HepG2 (cell line): ENCODE measurements around the gene TMEM63B. TPM values are rescaled to one million over a fixed set of nuclear protein-coding genes. Genes with fewer than 3 reads are reported as not detected.

ENCODE experiments used
- CC2D1A ChIP-seq: sonication (generic); formaldehyde crosslinking; IDR thresholded peaks from 2 replicates; pipeline ENCODE4 v1.8.1; 2023; ENCODE audit warnings: mild to moderate bottlenecking, missing genetic modification reagents
- CREBL2 ChIP-seq: sonication (generic); formaldehyde crosslinking; IDR thresholded peaks from 2 replicates; pipeline ENCODE4 v1.8.1; 2023; ENCODE audit warnings: missing genetic modification reagents, mild to moderate bottlenecking, borderline replicate concordance
- GZF1 ChIP-seq: sonication (generic); formaldehyde crosslinking; IDR thresholded peaks from 2 replicates; pipeline ENCODE4 v1.5.1; 2020; ENCODE audit warnings: mild to moderate bottlenecking, missing genetic modification reagents
- HMGA1 ChIP-seq: sonication (generic); formaldehyde crosslinking; conservative IDR thresholded peaks from 2 replicates; pipeline ENCODE4 v1.4.0; 2020; ENCODE audit warnings: missing genetic modification reagents
- NFIB ChIP-seq: sonication (generic); formaldehyde crosslinking; IDR thresholded peaks from 2 replicates; pipeline ENCODE4 v1.9.0; 2021; ENCODE audit warnings: missing genetic modification reagents, mild to moderate bottlenecking, borderline replicate concordance
- RFXANK ChIP-seq: IDR thresholded peaks from 2 replicates; pipeline ENCODE4 v1.6.1; 2016
- SOX6 ChIP-seq, 2 experiments: fragments of 450-650 bp in 1 of 2; sonication (generic) in 1 of 2; formaldehyde crosslinking in 1 of 2; IDR thresholded peaks; 2 replicates each; pipeline versions ENCODE4 v1.4.0 to v1.6.1; 2017 to 2020; ENCODE audit warnings: antibody characterized with exemption in 1 of 2, mild to moderate bottlenecking in 1 of 2, missing genetic modification reagents in 1 of 2
- SP2 ChIP-seq: sonication (generic); formaldehyde crosslinking; IDR thresholded peaks from 2 replicates; pipeline ENCODE4 v1.5.1; 2020; ENCODE audit warnings: mild to moderate bottlenecking, missing genetic modification reagents
- THAP9 ChIP-seq: sonication (generic); formaldehyde crosslinking; IDR thresholded peaks from 2 replicates; pipeline ENCODE4; 2020; ENCODE audit warnings: missing genetic modification reagents, mild to moderate bottlenecking, borderline replicate concordance
- ZFP91 ChIP-seq: sonication (generic); formaldehyde crosslinking; IDR thresholded peaks from 2 replicates; pipeline ENCODE4 v1.9.0; 2022; ENCODE audit warnings: missing genetic modification reagents, mild to moderate bottlenecking, borderline replicate concordance
- ZNF12 ChIP-seq: sonication (generic); formaldehyde crosslinking; IDR thresholded peaks from 2 replicates; pipeline ENCODE4 v1.5.0; 2020; ENCODE audit warnings: missing genetic modification reagents
- ZNF253 ChIP-seq: sonication (generic); formaldehyde crosslinking; IDR thresholded peaks from 2 replicates; pipeline ENCODE4 v1.8.0; 2022; ENCODE audit warnings: mild to moderate bottlenecking, missing genetic modification reagents, borderline replicate concordance
- ZNF546 ChIP-seq: sonication (generic); formaldehyde crosslinking; conservative IDR thresholded peaks from 2 replicates; pipeline ENCODE4 v1.8.1; 2023; ENCODE audit warnings: mild to moderate bottlenecking, missing genetic modification reagents
- ZNF782 ChIP-seq: sonication (generic); formaldehyde crosslinking; IDR thresholded peaks from 2 replicates; pipeline ENCODE4 v1.4.0; 2020; ENCODE audit warnings: missing genetic modification reagents, mild to moderate bottlenecking, borderline replicate concordance
- polyA plus RNA-seq, 8 experiments: library from polyadenylated mRNA; depleted of rRNA in 3 of 8; stranded (reverse) in 7 of 8; unstranded in 1 of 8; fragments of >200 nt; fragmentation: Illumina TruSeq in 4 of 8; extraction: Trizol in 4 of 8; gene quantifications; 2 replicates each; pipeline versions ENCODE4 v1.2.1 to v1.2.3, GENCODE V29; 2011 to 2016; ENCODE audit warnings: low read depth in 4 of 8, missing spikeins in 1 of 8, mixed read lengths in 1 of 8; ENCODE audit not compliant: insufficient read depth in 1 of 8
- total RNA-seq, 5 experiments: library from RNA; depleted of rRNA; stranded (reverse); fragments of >200 nt; fragmentation: Illumina TruSeq; extraction: Trizol; gene quantifications; 2 replicates each; pipeline ENCODE4 v1.2.3, GENCODE V29; 2016; ENCODE audit warnings: low read depth in 1 of 5
- TF ChIP-seq, protein P1 (sequence below): sonication (generic); formaldehyde crosslinking; conservative IDR thresholded peaks from 2 replicates; pipeline ENCODE4 v1.5.0; 2020; ENCODE audit warnings: missing genetic modification reagents
- TF ChIP-seq, protein P2 (sequence below): sonication (generic); formaldehyde crosslinking; IDR thresholded peaks from 2 replicates; pipeline ENCODE4 v1.8.1; 2022; ENCODE audit warnings: mild to moderate bottlenecking, missing genetic modification reagents
- TF ChIP-seq, protein P3 (sequence below): sonication (generic); formaldehyde crosslinking; IDR thresholded peaks from 2 replicates; pipeline ENCODE4 v1.4.0; 2020; ENCODE audit warnings: mild to moderate bottlenecking, missing genetic modification reagents

The TMEM63B gene
- total and polyA plus RNA-seq, 2 of the 13 experiments (the other 11 are each of a cell fraction or from before 2014, with no cell fraction given), result 27.4 to 75.8 TPM

DNA sequence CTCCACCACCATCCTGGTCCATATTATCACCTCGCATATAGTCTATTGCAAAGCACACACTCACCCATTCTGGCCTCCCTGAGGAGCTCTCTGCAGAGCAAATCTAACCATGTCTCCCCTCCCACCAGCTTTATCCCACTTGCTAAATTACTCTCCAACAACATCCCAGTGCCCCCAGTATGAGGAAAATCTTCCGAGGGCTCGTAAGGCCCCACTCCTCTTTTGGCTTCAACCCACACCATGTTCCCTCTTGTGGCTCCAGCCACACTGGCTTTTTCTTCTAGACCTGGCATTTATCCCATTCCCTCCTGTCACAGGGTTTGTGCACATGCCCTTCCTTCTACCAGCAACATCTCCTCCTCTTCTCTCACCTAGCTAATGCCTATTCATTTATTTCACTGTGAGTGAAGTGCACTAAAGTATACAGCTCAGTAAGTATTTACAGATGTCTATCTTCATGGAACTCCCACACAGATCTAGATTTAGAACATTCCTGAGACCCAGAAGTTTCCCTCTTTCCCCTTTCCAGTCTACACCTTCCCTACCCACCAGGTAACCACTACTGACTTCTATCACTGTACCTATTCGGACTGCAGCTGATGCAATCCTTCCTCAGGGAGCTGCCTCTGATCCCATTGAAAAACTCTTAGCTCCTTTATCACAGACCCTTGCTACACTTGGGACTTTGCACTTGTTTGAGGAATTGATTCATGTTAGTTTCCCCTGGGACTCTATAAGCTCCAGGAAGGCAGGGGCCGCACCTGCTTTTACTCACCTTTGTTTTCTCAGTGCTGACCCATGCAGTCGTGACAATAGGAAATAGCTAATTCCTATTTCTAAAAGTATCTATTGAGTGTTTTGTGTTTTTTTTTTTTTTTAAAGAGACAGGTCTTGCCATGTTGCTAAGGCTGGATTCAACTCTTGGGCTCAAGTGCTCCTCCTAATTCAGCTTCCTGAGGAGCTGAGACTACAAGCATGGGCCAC is 15.6 kb upstream of the TMEM63B start (continued):
- TF ChIP-seq ZFP91 (CRISPR knock-in tag), result peak; percentile 53; the same call in 1 of the 2 replicates
- TF ChIP-seq, protein P1, sequence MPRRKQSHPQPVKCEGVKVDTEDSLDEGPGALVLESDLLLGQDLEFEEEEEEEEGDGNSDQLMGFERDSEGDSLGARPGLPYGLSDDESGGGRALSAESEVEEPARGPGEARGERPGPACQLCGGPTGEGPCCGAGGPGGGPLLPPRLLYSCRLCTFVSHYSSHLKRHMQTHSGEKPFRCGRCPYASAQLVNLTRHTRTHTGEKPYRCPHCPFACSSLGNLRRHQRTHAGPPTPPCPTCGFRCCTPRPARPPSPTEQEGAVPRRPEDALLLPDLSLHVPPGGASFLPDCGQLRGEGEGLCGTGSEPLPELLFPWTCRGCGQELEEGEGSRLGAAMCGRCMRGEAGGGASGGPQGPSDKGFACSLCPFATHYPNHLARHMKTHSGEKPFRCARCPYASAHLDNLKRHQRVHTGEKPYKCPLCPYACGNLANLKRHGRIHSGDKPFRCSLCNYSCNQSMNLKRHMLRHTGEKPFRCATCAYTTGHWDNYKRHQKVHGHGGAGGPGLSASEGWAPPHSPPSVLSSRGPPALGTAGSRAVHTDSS (CRISPR knock-in tag), result no peak
- TF ChIP-seq SP2 (CRISPR knock-in tag), result no peak; the same call in 1 of the 2 replicates
- TF ChIP-seq, protein P2, sequence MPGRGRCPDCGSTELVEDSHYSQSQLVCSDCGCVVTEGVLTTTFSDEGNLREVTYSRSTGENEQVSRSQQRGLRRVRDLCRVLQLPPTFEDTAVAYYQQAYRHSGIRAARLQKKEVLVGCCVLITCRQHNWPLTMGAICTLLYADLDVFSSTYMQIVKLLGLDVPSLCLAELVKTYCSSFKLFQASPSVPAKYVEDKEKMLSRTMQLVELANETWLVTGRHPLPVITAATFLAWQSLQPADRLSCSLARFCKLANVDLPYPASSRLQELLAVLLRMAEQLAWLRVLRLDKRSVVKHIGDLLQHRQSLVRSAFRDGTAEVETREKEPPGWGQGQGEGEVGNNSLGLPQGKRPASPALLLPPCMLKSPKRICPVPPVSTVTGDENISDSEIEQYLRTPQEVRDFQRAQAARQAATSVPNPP (CRISPR knock-in tag), result 0 out of 2 replicates have a peak, but pooled peaks have one; percentile 44
- TF ChIP-seq HMGA1 (CRISPR knock-in tag), result no peak
- TF ChIP-seq CREBL2, result no peak
- TF ChIP-seq, protein P3, sequence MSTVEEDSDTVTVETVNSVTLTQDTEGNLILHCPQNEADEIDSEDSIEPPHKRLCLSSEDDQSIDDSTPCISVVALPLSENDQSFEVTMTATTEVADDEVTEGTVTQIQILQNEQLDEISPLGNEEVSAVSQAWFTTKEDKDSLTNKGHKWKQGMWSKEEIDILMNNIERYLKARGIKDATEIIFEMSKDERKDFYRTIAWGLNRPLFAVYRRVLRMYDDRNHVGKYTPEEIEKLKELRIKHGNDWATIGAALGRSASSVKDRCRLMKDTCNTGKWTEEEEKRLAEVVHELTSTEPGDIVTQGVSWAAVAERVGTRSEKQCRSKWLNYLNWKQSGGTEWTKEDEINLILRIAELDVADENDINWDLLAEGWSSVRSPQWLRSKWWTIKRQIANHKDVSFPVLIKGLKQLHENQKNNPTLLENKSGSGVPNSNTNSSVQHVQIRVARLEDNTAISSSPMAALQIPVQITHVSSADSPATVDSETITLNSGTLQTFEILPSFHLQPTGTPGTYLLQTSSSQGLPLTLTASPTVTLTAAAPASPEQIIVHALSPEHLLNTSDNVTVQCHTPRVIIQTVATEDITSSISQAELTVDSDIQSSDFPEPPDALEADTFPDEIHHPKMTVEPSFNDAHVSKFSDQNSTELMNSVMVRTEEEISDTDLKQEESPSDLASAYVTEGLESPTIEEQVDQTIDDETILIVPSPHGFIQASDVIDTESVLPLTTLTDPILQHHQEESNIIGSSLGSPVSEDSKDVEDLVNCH, result no peak
- TF ChIP-seq CC2D1A, result no peak
- TF ChIP-seq GZF1, result no peak
- no peak; the same call in 1 of the 2 replicates for TF ChIP-seq RFXANK (CRISPR knock-in tag)
- no peak for TF ChIP-seq SOX6 (IDR thresholded peaks at IDR 0.05)
- TF ChIP-seq SOX6 (CRISPR knock-in tag; IDR thresholded peaks at IDR 0.05), result peak; percentile 99
- TF ChIP-seq ZNF253 (CRISPR knock-in tag), result no peak
- TF ChIP-seq ZNF12, result peak; percentile 85; the same call in 1 of the 2 replicates
- peak; percentile 95; the same call in 1 of the 2 replicates for TF ChIP-seq ZNF782 (CRISPR knock-in tag)
- TF ChIP-seq THAP9 (CRISPR knock-in tag), result no peak
- TF ChIP-seq ZNF546 (CRISPR knock-in tag), result no peak
- no peak for TF ChIP-seq NFIB
